GM23338 (cell line): ENCODE measurements around the gene DHRS4L2. TPM values are rescaled to one million over a fixed set of nuclear protein-coding genes. Genes with fewer than 3 reads are reported as not detected.
"Not testable (repeated sequence)": the region's sequence is repeated elsewhere in the genome, so short reads cannot be mapped to it uniquely, and the experiment has no call there.

Experiments
- ATAC-seq: fragments of 200-7000 bp; cut with Tn5 transposase; 3 replicates; pipeline ENCODE4 v1.9.1; 2020
- DNase-seq: peaks from one replicate; pipeline ENCODE4 v3.0.0-alpha.2; 2015; ENCODE audit warnings: low spot score
- H2AFZ ChIP-seq: fragments of 200-600 bp; sonication (generic); 2 replicates; pipeline ENCODE4 v1.8.0; 2016; ENCODE audit warnings: antibody characterized with exemption, mild to moderate bottlenecking, moderate library complexity
- H3F3A ChIP-seq: fragments of 200-600 bp; sonication (generic); replicated peaks from 2 replicates; pipeline ENCODE4 v1.8.0; 2017; ENCODE audit warnings: antibody characterized with exemption, mixed run types, low read depth
- H3K27ac ChIP-seq: fragments of 200-600 bp; sonication (generic); 2 replicates; pipeline ENCODE4 v1.6.1; 2016; ENCODE audit warnings: low read depth
- H3K27me3 ChIP-seq: fragments of 200-600 bp; sonication (generic); 2 replicates; pipeline ENCODE4 v1.8.0; 2016; ENCODE audit warnings: mild to moderate bottlenecking, mixed run types, moderate library complexity; ENCODE audit not compliant: insufficient read depth
- H3K36me3 ChIP-seq: fragments of 200-600 bp; sonication (generic); 2 replicates; pipeline ENCODE4 v1.8.0; 2016; ENCODE audit warnings: mild to moderate bottlenecking; ENCODE audit not compliant: insufficient read depth
- H3K4me1 ChIP-seq: fragments of 200-600 bp; sonication (generic); 2 replicates; pipeline ENCODE4 v1.8.0; 2016; ENCODE audit warnings: mild to moderate bottlenecking, moderate library complexity; ENCODE audit not compliant: insufficient read depth
- H3K4me2 ChIP-seq: fragments of 200-600 bp; sonication (generic); 2 replicates; pipeline ENCODE4 v1.7.1; 2017; ENCODE audit warnings: mixed run types
- H3K4me3 ChIP-seq: fragments of 200-600 bp; sonication (generic); 2 replicates; pipeline ENCODE4 v1.6.1; 2016; ENCODE audit warnings: mixed run types
- H3K79me2 ChIP-seq: fragments of 200-600 bp; sonication (generic); replicated peaks from 2 replicates; pipeline ENCODE4 v1.8.0; 2017; ENCODE audit warnings: mild to moderate bottlenecking; ENCODE audit not compliant: insufficient read depth
- H3K9me2 ChIP-seq: fragments of 200-600 bp; sonication (generic); 2 replicates; pipeline ENCODE4 v1.8.0; 2017; ENCODE audit not compliant: insufficient read depth
- H4K20me1 ChIP-seq: fragments of 200-600 bp; sonication (generic); replicated peaks from 2 replicates; pipeline ENCODE4 v1.8.0; 2017; ENCODE audit warnings: mild to moderate bottlenecking; ENCODE audit not compliant: insufficient read depth
- H3K27ac Mint-ChIP-seq: 2 replicates; pipeline ENCODE4 v1.8.0; 2020; ENCODE audit warnings: inconsistent platforms, mild to moderate bottlenecking, moderate library complexity, mixed read lengths
- H3K27me3 Mint-ChIP-seq: 3 replicates; pipeline ENCODE4 v1.8.0; 2022; ENCODE audit warnings: low read depth, mild to moderate bottlenecking, moderate library complexity, mixed read lengths, inconsistent platforms; ENCODE audit not compliant: insufficient read depth, poor library complexity
- H3K36me3 Mint-ChIP-seq: 3 replicates; pipeline ENCODE4 v1.8.0; 2021; ENCODE audit warnings: low read depth, mild to moderate bottlenecking, inconsistent platforms, moderate library complexity, mixed read lengths
- H3K4me1 Mint-ChIP-seq: 3 replicates; pipeline ENCODE4 v1.8.0; 2020; ENCODE audit warnings: mild to moderate bottlenecking, inconsistent platforms, mixed read lengths
- H3K4me3 Mint-ChIP-seq: 3 replicates; pipeline ENCODE4 v1.8.0; 2021; ENCODE audit warnings: moderate library complexity, mild to moderate bottlenecking, inconsistent platforms, mixed read lengths
- H3K9me3 Mint-ChIP-seq: 3 replicates; pipeline ENCODE4 v1.8.0; 2020; ENCODE audit warnings: moderate library complexity, mild to moderate bottlenecking, inconsistent platforms, mixed read lengths
- CTCF ChIP-seq, 2 experiments: fragments of 200-600 bp in 1 of 2; sonication (generic) in 1 of 2; conservative IDR thresholded peaks; 2 replicates each; pipeline versions ENCODE4 v1.5.1 to v1.6.1; 2016 to 2017; ENCODE audit warnings: antibody characterized with exemption in 2 of 2, low read depth in 2 of 2, mild to moderate bottlenecking in 2 of 2, moderate library complexity in 1 of 2
- EZH2phosphoT487 ChIP-seq: fragments of 200-600 bp; sonication (generic); IDR thresholded peaks from one replicate; pipeline ENCODE4 v1.8.1; 2018; ENCODE audit warnings: antibody characterized with exemption; ENCODE audit not compliant: unreplicated experiment
- JUNB ChIP-seq: IDR thresholded peaks from one replicate; pipeline ENCODE4 v1.6.1; 2016; ENCODE audit warnings: antibody characterized with exemption; ENCODE audit not compliant: unreplicated experiment
- STAT1 ChIP-seq: IDR thresholded peaks from one replicate; pipeline ENCODE4 v1.6.1; 2016; ENCODE audit warnings: antibody characterized with exemption; ENCODE audit not compliant: unreplicated experiment
- ZNF331 ChIP-seq: fragments of 250-450 bp; sonication (Bioruptor Pico); IDR thresholded peaks from 2 replicates; pipeline ENCODE4 v1.5.0; 2020; ENCODE audit warnings: low read depth, mild to moderate bottlenecking, moderate library complexity
- ZNF462 ChIP-seq: fragments of 250-450 bp; sonication (Bioruptor Pico); IDR thresholded peaks from 2 replicates; pipeline ENCODE4 v1.5.0; 2020; ENCODE audit warnings: mild to moderate bottlenecking, moderate library complexity
- polyA plus RNA-seq: library from polyadenylated mRNA; unstranded; fragments of >200 nt; fragmentation: Nextera tagmentation; extraction: Ambion mirVana; gene quantifications from 2 replicates; pipeline ENCODE4 v1.2.1, GENCODE V29; 2016
- total RNA-seq: library from RNA; depleted of rRNA; stranded (reverse); fragments of >200 nt; shearing (Covaris generic); gene quantifications from 2 replicates; pipeline ENCODE4 v1.2.3, GENCODE V29; 2014

The DHRS4L2 gene
- total and polyA plus RNA-seq, 2 experiments from 2014 or later = 6.7 to 12.9 TPM

GRCh38 chr14:23942587-23942986, 46.1 kb upstream of the DHRS4L2 start (continued):
- no peak for TF ChIP-seq ZNF462 (CRISPR knock-in tag)
- no peak for TF ChIP-seq ZNF331 (CRISPR knock-in tag)
- no peak for TF ChIP-seq STAT1
- TF ChIP-seq JUNB = no peak
- no peak for TF ChIP-seq CTCF (conservative IDR thresholded peaks at IDR 0.05; ENCODE audit: low read depth in 2 of 2)
- no peak for TF ChIP-seq EZH2phosphoT487

- H2AFZ ChIP-seq, H3F3A ChIP-seq, H3K79me2 ChIP-seq, H3K27ac Mint-ChIP-seq, H3K9me2 ChIP-seq, ATAC-seq, H3K27ac ChIP-seq, H3K36me3 ChIP-seq, DNase-seq, H3K27me3 ChIP-seq, H3K9me3 Mint-ChIP-seq, H3K4me3 ChIP-seq, H4K20me1 ChIP-seq, H3K4me2 ChIP-seq, H3K4me3 Mint-ChIP-seq, H3K36me3 Mint-ChIP-seq: not testable (repeated sequence)
- peaks cover 18% of the 10 kb centered on the region for H3K4me1 Mint-ChIP-seq
- H3K27me3 Mint-ChIP-seq = peaks cover 14% of the 10 kb centered on the region
- H3K4me1 ChIP-seq = peaks cover 11% of the 10 kb centered on the region; the same call in 1 of the 2 replicates
Measured at GRCh38 chr14:23949069-23949468, 39.7 kb upstream of the DHRS4L2 start.
